CD1c-positive myeloid dendritic cell (primary cell): ENCODE data around the gene NCS1.

Experiments used
- DNase-seq: peaks from one replicate; pipeline ENCODE4 v3.0.0-alpha.2; 2016; ENCODE audit errors: extremely low spot score

NCS1 gene

GRCh38 chr9:130194378-130194932, 22.3 kb downstream of the NCS1 start:
- DNase-seq = no peak

DNA sequence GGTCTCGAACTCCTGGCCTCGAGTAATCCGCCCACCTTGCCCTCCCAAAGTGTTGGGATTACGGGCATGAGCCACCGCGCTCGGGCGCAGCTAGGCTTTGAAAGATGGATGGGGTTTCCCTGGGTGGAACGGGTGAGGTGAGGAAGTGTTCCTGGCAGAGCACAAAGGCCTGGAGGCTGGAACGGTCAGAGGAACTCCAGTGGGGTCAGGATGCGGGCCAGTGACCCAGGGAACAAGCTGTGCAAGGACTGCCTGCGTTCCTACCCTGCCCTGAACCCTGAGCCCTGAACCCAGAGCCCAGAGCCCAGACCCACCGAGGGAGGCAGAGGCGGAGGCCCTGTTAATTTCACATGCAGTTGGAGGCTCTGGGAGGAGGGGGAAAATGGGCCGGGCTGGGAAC, 23.4 kb downstream of the NCS1 start:
- no peak for DNase-seq

- no peak for DNase-seq
These were observed 24.4 kb downstream of the NCS1 start for GRCh38 chr9:130196643-130197042.

DNA sequence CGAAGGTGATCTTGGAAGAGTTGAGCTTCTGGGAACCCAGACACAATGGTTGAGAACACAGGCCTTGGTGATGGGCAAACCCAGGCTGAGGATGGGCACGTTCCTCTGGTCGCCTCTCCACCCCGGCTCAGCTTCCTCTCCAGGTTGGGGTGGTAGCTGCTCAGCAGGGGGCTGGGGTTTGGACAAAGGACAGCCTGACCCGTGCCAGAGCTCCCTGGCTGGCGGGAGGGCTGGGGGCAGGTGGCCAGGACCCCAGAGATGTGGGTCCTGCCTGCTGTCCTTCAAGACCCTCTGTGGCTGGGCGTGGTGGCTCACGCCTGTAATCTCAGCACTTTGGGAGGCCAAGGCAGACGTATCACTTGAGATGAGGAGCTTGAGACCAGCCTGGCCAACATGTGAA, 25.2 kb downstream of the NCS1 start:
- no peak for DNase-seq

DNA sequence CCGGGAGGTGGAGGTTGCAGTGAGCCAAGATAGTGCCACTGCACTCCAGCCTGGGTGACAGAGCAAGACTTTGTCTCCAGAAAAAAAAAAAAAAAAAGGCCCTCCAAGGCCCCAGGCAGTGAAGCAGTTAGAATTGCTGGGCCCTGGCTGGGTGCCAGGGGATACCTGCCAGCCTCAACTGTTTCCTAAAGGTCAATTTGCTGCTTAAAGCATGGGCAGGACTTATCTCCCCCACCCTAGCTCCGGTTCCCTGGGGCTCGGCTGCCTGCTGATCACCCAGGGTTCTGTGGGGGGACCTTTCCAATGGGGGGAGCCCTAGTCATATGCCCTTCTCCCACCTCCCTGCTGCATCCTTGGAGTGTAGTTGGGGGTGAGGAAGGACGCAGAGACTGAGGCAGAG, 25.7 kb downstream of the NCS1 start:
- DNase-seq = no peak

DNA sequence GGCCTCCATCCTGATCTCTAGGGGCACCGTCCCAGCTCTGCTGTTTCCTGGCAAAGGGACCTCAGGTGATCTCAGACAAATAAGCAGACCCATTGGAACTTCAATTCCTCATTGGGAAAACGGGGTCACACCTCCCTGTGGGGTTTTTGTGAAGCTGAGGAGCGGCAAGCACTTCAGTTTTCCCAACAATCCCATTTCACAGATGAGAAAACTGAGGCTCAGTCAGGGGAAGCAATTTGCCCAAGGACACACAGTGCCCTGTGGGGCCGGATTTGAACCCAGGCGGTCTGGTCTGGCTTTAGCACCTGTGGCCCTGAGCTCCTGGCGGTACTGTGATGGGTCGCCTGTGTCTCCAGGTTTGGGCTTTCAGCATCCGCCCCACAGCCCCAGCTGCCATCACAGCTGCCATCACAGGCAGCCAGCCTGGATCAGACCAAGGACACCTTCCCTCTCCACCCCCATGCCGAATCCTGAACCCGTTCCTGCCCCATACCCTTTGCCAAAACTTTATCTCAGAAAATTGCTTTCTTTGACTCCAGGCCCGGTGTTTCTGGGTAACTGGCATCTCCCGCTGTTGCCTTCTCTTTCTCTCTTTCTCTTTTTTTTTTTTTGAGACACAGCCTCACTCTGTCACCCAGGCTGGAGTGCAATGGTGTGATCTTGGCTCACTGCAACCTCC, 26.4 kb downstream of the NCS1 start:
- no peak for DNase-seq

DNA sequence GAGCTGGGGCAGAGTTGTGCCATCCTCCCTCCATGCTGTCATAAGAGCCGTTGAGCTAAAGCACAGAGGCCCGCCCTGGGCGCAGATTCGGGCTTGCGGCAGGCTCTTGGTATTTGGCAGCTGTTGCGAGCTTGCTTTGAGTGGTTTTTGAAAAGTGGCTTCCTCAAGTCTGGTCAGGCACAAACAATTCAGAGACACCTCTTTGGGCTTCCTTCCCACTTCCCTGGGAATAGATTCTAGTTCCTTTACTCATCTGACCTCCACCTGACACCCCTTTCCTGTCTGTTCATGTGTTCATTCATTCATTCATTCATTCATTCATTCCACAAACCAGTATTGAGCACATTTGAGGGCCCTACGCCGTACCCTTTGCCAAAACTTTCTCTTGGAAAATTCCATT, 27.4 kb downstream of the NCS1 start:
- no peak for DNase-seq

- DNase-seq = no peak
These were observed 28.0 kb downstream of the NCS1 start for GRCh38 chr9:130200038-130200849.

GRCh38 chr9:130201399-130201873, 29.2 kb downstream of the NCS1 start:
- no peak for DNase-seq

- no peak for DNase-seq
These were observed 29.8 kb downstream of the NCS1 start for GRCh38 chr9:130201974-130202373.

DNA sequence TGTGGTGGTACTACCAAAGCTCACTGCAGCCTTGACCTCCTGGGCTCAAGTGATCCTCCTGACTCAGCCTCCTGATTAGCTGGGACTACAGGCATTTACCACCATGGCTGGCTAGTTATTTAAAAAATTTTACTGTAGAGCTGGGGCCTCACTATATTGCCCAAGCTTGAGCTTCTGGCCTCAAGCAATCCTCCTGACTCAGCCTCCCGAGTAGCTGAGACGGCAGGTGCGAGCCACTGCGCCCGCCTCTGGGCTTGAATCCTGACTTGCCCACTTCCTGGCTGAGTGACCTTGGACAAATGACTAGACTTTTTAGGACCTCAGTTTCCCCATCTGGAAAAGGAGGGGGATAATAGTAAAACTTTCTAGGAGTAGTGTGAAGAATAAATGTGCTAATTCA, 32.1 kb downstream of the NCS1 start:
- DNase-seq = no peak

- no peak for DNase-seq
These were observed 32.8 kb downstream of the NCS1 start for GRCh38 chr9:130204959-130205358.

GRCh38 chr9:130205912-130206311, 33.7 kb downstream of the NCS1 start:
- DNase-seq = no peak

DNA sequence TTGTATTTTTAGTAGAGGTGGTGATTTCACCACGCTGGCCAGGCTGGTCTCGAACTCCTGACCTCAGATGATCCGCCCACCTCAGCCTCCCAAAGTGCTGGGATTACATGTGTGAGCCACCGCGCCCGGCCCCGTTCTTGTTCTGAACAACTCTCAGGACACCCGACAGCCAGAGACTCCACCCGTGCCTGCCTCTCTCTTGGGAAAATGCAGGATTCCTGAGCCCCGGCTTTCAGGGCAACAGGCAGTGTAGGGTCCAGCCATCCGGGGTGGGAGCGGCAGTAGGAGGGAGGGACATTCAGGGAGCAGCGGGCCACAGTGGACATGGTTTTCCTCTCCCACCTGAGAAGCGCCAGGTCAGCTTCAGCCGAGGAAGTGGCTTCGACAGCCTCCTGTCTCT, 34.4 kb downstream of the NCS1 start:
- no peak for DNase-seq

DNA sequence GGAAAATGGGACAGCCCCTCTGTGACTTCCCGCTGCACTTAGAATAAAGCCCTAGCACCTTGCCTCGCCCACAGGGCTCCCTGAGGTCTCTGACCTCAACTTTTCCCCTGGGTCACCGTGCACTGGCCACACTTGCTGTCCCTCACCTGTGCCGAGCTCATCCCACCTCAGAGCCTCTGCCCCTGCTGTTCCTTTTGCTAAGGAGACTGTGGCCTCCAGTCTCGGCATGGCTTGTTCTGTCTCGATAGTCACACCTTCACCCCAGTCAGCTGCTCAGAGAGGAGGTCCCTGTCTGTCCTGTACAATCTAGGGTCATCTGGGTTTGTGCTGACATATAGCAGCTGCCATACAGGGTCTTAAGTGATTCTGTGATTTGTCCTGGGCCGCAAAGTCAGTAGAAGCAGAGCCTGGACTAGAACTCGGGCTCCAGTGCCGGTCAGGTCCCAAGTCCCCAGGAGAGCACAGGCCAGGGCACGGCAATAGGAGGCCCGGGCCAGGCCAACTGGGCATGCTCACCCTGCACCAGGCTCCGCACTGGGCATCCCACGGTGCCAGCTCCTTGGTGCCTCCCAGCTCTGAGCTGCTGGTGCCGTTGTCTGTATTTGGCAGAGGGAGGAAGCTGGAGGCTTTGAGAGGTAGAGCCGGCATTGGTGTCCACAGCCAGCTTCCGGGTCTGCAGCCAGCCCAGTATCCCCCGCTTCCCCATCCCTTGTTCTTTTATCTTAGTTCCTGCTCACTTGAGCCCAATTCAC, 35.2 kb downstream of the NCS1 start:
- no peak for DNase-seq

GRCh38 chr9:130208600-130209347, 36.6 kb downstream of the NCS1 start:
- DNase-seq = no peak

DNA sequence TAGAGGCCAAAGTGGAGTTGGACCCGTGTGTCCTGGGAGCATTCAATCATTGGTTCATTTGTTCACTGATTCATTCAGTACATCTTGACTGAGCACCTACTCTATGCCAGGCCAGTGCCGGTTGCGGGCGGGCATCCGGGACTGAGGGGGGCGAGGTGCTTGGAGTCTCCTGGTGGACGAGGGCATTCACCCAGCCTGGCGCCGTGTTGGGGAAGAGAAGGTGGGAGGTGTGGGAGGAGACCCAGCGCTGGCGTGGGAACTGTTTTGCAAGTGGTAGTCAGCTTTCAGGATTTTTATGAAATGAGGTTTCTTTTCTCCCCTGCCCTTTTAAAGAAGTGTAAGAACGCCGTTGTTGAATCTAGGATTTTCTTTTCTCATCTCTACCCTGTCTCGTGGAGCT, 37.2 kb downstream of the NCS1 start:
- no peak for DNase-seq

DNA sequence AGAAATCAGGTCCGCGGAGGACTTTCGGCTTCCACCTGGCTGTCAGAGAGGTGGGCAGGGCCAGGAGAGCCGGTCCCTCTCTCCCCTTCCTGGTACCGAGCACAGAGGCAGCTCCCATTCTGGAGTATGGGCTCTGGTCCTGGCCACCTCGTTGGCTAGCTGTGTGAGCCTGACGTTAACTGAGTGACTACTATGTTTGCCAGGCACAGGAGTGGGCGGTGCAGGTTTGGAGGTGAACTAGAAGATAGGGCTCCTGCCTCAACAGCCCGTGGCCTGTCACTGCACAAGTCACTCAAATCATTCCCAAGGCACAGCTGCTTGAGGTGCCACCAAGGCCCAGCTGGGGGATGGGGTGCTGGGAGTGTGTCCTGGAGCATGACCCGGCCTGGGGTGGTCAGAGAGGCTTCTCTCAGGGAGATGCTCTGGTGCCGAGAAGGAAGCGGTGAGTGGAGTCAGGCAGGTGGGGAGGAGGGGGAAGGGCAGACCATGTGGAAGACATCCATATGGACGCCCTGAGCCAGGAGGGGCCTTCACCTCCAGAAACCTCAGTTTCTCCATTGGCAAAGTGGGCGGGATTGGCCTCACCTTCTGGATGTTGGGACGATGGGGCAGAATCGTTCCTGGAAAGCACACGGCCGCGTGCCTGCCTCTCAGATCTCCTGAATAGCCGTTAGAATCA, 39.5 kb downstream of the NCS1 start:
- DNase-seq = no peak

- DNase-seq = no peak
These were observed 40.5 kb downstream of the NCS1 start for GRCh38 chr9:130212543-130213297.
